Effector memory CD4-positive, alpha-beta T cell (primary cell): ENCODE results near the gene CHST13.

Experiments
- DNase-seq, 3 donors: peaks; one replicate each; pipeline ENCODE4 v3.0.0-alpha.2; 2020
- H3K27ac ChIP-seq: 2 replicates; pipeline ENCODE4 v1.7.0; 2013; ENCODE audit warnings: mild to moderate bottlenecking, low read length, moderate library complexity; ENCODE audit not compliant: insufficient read depth, poor library complexity, severe bottlenecking
- H3K27me3 ChIP-seq: replicated peaks from 2 replicates; pipeline ENCODE4 v1.7.0; 2013; ENCODE audit warnings: mild to moderate bottlenecking, low read length; ENCODE audit not compliant: insufficient read depth, control insufficient read depth, poor library complexity, severe bottlenecking
- H3K36me3 ChIP-seq: 2 replicates; pipeline ENCODE4 v1.7.0; 2013; ENCODE audit warnings: mild to moderate bottlenecking, low read length, moderate library complexity; ENCODE audit not compliant: control insufficient read depth, insufficient read depth
- H3K4me1 ChIP-seq: 2 replicates; pipeline ENCODE4 v1.7.0; 2013; ENCODE audit warnings: low read length, mild to moderate bottlenecking; ENCODE audit not compliant: control insufficient read depth, insufficient read depth, poor library complexity, severe bottlenecking
- H3K4me3 ChIP-seq: 2 replicates; pipeline ENCODE4 v1.7.0; 2013; ENCODE audit warnings: low read length, low read depth, mild to moderate bottlenecking; ENCODE audit not compliant: insufficient read depth, poor library complexity, severe bottlenecking
- H3K9me3 ChIP-seq: 2 replicates; pipeline ENCODE4 v1.7.0; 2013; ENCODE audit warnings: mild to moderate bottlenecking, low read length, moderate library complexity; ENCODE audit not compliant: control insufficient read depth
- total RNA-seq, 3 donors: gene quantifications; one replicate each; lab custom pipeline; 2026; lab: John Stamatoyannopoulos, UW

The CHST13 gene, protein sequence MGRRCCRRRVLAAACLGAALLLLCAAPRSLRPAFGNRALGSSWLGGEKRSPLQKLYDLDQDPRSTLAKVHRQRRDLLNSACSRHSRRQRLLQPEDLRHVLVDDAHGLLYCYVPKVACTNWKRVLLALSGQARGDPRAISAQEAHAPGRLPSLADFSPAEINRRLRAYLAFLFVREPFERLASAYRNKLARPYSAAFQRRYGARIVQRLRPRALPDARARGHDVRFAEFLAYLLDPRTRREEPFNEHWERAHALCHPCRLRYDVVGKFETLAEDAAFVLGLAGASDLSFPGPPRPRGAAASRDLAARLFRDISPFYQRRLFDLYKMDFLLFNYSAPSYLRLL
- 0 to 0.39 (median 0) reads per million in 3 donors for total RNA-seq

DNA sequence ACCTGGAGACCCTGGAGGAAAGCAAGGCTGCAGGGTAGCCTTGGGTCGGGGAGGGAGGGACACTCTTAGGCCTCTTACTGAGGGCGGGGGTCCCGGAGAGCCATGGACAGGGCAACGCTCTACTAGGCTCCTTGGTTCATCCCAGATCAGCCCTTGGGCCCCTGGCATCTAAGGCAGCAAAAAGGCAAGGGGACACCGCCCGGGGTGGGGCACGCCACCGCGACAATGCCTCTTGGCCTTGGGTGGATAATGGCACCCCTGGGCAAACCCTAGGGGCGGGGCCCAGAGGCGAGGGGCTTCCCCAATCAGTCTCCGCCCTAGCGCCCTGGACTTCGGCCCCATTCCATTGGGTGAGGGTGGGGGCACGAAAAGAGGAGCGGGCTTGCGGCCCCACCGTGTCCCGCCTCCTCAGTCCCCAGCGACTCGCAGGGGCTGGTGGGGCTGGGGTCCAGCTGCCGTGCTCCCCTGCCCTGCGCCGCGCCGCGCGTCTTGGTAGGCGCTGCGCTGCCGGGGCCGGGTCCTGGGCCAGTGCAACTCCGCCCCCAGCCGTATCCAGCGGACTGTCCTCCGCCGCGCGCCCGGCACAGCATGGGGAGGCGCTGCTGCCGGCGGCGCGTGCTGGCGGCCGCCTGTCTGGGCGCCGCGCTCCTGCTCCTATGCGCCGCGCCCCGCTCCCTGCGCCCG lies at the start of gene CHST13:
Gene CHST13, plus strand, starts transcription at position 411 of the 684 bp plus-strand sequence. Its CDS starts 178 bp downstream, at position 589.
- H3K4me3 ChIP-seq: no peak within 1 kb of the TSS
- H3K27me3 ChIP-seq: no peaks in the 10 kb centered on the region

DNA sequence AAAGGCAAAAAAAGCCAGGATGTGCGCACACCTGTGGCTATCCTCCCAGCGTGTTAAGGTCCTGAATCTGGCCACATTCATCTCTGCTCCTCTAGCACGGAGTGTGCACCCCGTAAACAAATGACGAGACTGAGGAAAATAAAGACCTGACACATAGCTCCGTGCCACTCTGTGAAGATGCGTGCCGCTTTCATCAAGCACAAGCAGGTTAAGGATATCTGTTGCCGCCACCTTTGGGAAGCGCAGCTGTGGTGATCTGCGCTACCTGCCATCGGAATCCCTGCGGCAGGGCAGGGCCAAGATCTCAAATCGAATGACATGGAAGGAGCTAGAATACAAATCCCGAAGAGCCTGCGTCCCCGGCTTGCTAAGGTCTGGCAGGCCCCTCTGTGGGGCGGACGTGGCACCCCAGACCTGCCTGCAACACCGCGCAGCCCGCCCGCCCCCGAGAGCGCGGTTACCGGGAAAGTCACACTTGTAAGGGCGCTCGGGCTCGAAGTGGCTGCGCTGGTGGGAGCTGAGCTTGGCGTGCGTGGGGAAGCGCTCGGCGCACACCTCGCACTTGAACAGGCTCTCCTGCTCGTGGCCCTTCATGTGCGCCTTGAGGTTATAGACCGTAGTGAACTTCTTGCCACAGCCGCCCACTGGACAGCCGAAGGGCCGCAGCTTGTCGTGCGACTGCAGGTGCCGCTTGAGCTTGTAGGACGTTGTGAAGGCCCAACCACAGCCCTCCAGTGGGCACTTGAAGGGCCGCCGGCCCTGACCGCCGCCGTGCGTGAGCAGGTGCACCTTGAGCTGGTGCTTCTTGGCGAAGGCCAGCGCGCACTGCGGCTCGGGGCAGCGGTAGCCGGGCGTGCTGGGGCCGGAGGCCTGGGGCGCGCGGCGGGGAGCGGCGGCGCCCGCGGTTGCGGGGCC lies 49.2 kb upstream of the CHST13 start:
- Histone ChIP-seq H3K36me3 (peaks cover 18% of the 10 kb centered on the region), H3K9me3 (no peaks in the 10 kb centered on the region), H3K27ac (peak overlapping the region; percentile 80), H3K4me3 (peak overlapping the region; percentile 59), H3K4me1 (peaks cover 36% of the 10 kb centered on the region), H3K27me3 (no peaks in the 10 kb centered on the region)
- peak in 2 of 3 donors; percentile 8 to 14 for DNase-seq

More for the DNA sequence above, at the start of gene CHST13:
- no peaks in the 10 kb centered on the region for H3K9me3 ChIP-seq
- no peak within 1 kb of the TSS for H3K27ac ChIP-seq
- H3K36me3 ChIP-seq: no peaks in the 10 kb centered on the region
- no peak for DNase-seq
- no peaks in the 10 kb centered on the region for H3K4me1 ChIP-seq

DNA sequence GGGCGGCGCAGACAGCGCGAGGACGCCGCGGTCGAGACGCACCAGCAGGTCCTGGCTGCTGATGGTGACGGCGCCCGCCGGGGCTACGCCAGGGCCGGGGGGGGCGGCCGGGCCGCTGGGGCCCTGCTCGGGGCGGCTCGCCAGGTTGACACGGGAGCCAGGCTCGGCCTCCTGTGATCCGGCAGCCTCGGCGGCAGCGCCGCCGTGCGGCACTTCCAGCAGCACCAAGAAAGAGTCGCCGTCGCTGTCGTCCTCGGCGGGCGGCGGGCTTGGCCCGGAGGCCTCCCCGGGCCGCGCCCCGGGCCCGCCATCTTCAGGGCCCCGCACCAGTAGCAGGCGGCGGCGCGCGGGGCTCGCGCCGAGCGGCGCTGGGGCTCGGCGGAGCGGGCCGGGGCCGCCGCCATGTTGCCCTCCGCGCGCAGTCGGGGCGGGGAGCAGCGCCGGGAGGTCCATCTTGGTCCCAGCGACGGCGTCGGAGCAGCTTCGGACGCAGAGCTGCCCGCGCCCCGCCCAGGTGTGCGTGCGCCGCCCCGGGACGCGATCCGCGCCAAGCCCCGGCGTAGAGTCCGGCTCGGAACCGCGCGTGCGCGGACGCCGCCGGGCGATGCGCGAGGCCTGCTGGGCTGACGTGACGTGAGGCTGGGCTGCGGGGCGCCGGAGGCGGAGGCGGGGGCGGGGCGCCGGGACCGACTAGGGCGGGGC lies 48.4 kb upstream of the CHST13 start, which contains the start of gene ZXDC:
Gene ZXDC, minus strand, starts transcription at position 479 of the 702 bp plus-strand sequence. Its CDS starts 26 bp downstream, at position 453.
- Histone ChIP-seq H3K9me3 (no peaks in the 10 kb centered on the region), H3K36me3 (peaks cover 10% of the 10 kb centered on the region), H3K27me3 (no peaks in the 10 kb centered on the region), H3K27ac (peak within 1 kb of the TSS; percentile 80), H3K4me1 (peaks cover 36% of the 10 kb centered on the region), H3K4me3 (peak within 1 kb of the TSS; percentile 66)
- peak; percentile 86 to 90 (median 90) for DNase-seq

DNA sequence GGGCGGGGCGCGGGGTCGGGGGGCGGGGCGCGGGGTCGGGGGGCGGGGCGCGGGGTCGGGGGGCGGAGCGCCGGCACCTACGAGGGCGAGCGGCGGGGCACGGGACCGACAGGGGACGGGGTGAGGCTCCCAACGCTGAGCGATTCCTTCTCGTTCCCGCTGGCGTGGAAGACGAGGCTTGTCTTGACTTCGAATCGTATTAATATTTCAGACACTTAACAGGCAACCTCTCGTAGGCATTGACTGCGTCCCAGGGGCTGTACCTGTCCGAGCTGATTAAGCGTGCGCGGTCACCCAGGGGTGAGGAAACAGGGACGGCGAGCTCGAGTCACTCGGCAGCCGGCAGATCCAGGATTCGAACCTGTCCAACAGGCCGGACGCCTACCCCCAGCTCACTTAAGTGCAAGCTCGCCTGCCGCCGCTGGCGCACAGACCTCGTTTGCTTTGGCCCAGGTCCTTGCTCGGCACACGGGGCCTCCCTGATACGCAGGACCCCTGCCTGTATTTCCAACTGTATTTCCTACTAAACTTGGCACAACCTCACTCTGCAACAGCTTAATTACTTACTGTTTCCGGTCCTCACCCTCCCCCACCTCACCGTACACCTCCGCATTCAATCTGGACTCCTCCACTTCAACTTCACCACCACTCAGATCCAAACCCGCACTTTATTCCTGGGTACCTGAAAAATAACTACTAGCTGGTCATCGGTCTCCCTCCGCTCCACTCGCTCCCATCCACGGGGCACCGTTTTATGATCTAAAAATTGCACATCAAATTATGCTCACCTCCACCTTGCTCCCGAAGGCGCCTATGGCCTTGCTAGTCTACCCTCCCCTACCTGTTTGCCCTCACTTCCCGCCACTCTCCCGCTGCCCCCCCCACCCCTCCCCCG lies 47.5 kb upstream of the CHST13 start:
- Histone ChIP-seq H3K9me3 (no peaks in the 10 kb centered on the region), H3K27ac (peak overlapping the region; percentile 59), H3K27me3 (no peaks in the 10 kb centered on the region), H3K4me3 (peak overlapping the region; percentile 66), H3K4me1 (peaks cover 36% of the 10 kb centered on the region), H3K36me3 (peaks cover 1% of the 10 kb centered on the region)
- no peak for DNase-seq

DNA sequence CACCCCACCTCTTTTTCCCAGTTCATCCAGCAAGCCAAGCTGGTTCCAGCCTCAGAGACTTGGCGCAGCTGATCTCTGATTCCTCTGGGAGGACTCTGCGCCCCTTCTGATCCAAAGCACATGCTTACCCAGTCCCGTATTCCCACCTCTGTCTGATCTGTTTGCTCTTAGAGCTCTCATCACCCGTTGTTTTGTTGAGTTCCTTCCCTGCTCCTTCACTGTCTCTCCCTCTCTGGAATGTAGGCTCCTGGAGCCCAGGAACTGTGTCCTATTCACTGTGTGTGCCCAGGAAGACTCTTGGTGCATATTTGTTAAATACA lies 46.9 kb upstream of the CHST13 start:
- no peak overlapping the region for H3K27ac ChIP-seq
- no peaks in the 10 kb centered on the region for H3K9me3 ChIP-seq
- no peak overlapping the region for H3K4me3 ChIP-seq
- DNase-seq: no peak
- H3K27me3 ChIP-seq: no peaks in the 10 kb centered on the region
- no peaks in the 10 kb centered on the region for H3K36me3 ChIP-seq
- peaks cover 35% of the 10 kb centered on the region for H3K4me1 ChIP-seq

DNA sequence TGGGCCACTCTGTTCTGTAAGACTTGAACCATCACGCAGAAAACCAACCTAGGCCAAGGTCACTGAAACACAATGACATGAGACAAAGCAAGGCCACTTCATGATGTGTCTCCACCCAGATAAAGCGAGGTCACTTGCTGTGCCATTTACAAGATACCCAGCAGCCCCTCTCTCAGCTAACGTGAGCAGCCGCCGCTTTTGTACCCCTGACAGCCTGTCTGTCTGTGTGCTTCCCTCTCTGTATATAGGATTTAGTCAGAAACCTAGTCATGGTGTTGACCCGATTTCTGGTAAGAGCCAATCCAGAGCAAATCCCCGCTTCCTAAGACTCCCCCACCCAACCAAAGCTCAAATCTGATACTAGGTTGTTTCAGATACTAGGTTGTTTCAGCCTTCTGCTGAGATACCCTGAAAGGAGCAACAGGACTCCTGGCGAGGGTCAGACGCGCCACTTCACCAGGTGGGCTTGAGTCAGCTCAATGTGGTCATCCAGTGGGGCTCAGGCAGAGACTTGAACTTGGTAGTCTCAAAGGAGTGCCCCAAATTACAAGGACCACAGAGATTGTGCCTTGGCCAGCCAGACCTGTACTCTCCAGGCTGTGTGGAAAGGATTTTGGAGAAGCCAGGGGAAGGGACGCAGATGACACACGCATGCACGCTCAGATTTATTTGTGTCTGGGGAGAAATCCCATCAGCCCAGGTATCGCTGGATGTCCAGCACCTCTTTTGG lies 45.2 kb upstream of the CHST13 start:
- Histone ChIP-seq H3K4me3 (no peak overlapping the region), H3K27me3 (no peaks in the 10 kb centered on the region), H3K9me3 (no peaks in the 10 kb centered on the region), H3K36me3 (no peaks in the 10 kb centered on the region), H3K27ac (no peak overlapping the region), H3K4me1 (peaks cover 18% of the 10 kb centered on the region)
- no peak for DNase-seq

DNA sequence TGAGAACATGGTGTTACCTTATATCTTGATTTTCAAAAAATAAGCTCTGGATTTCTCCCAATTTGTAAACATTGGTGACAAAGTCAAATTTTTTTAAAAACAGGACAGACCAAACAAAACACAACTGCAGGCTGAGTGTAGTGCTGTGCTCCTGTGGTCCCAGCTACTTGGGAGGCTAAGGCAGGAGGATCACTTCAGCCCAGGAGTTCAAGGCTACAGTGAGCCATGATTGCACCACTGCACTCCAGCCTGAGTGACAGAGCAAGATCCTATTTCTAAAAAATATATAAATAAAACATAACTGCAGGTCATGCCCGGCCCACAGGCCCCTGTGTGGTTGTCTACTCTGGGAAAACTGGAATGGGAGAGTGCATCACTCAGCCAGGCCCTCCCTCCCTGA lies 44.3 kb upstream of the CHST13 start:
- no peak overlapping the region for H3K4me3 ChIP-seq
- no peaks in the 10 kb centered on the region for H3K9me3 ChIP-seq
- no peaks in the 10 kb centered on the region for H3K36me3 ChIP-seq
- no peak overlapping the region for H3K27ac ChIP-seq
- H3K27me3 ChIP-seq: no peaks in the 10 kb centered on the region
- no peak for DNase-seq
- peaks cover 9% of the 10 kb centered on the region for H3K4me1 ChIP-seq

DNA sequence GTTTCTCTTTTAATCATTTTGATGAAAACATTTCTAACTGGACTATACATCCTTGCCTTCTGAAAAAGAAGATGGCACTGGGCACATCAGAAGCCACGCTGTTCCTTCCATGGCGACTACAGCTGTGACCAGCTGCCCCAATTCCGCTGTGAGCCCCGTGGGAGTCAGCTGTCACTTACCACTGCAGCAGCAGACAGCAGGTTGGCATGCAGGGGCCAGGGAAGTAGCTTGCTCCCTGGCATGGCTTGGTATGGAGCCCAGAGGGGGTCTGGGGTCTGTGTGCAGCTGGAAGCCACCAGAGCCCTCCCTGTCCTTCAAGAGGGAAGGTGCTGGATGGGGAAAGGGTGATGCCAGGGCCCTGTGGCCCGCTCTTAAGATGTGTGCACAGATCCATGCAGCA lies 43.7 kb upstream of the CHST13 start:
- no peaks in the 10 kb centered on the region for H3K9me3 ChIP-seq
- H3K4me1 ChIP-seq: peaks cover 4% of the 10 kb centered on the region
- H3K36me3 ChIP-seq: no peaks in the 10 kb centered on the region
- no peak for DNase-seq
- H3K4me3 ChIP-seq: no peak overlapping the region
- no peak overlapping the region for H3K27ac ChIP-seq
- H3K27me3 ChIP-seq: no peaks in the 10 kb centered on the region
